GM18499 (cell line): ENCODE results near the gene HERC3.

Source experiments
- ATAC-seq: cut with Tn5 transposase; IDR thresholded peaks from one replicate; pipeline ENCODE4 v1.9.1; 2021; ENCODE audit warnings: moderate number of reproducible peaks; ENCODE audit not compliant: insufficient read depth, unreplicated experiment

The HERC3 gene

GRCh38 chr4:88591787-88592599, at the start of gene HERC3:
Gene HERC3, plus strand, starts transcription at chr4:88592480. Its CDS starts 13,344 bp downstream, at chr4:88605824.
- ATAC-seq: peak; percentile 90

- no peak for ATAC-seq
These were observed 42.5 kb upstream of the HERC3 start for GRCh38 chr4:88549815-88550214.

GRCh38 chr4:88567591-88567990, 24.7 kb upstream of the HERC3 start:
- no peak for ATAC-seq

- ATAC-seq: no peak
These were observed 22.3 kb upstream of the HERC3 start for GRCh38 chr4:88570001-88570400.

- no peak for ATAC-seq
These were observed 18.9 kb upstream of the HERC3 start for GRCh38 chr4:88573276-88573980.

- ATAC-seq: no peak
These were observed 18.3 kb upstream of the HERC3 start for GRCh38 chr4:88573995-88574394.

GRCh38 chr4:88575186-88575585, 17.1 kb upstream of the HERC3 start:
- ATAC-seq: no peak

- no peak for ATAC-seq
These were observed 9.8 kb upstream of the HERC3 start for GRCh38 chr4:88582493-88582892.

GRCh38 chr4:88583631-88584470, 8.4 kb upstream of the HERC3 start:
- ATAC-seq: no peak

- no peak for ATAC-seq
These were observed 7.8 kb upstream of the HERC3 start for GRCh38 chr4:88584471-88584900.

- no peak for ATAC-seq
These were observed 6.4 kb upstream of the HERC3 start for GRCh38 chr4:88585917-88586316.

- ATAC-seq: no peak
These were observed 5.0 kb upstream of the HERC3 start for GRCh38 chr4:88587306-88587705.

GRCh38 chr4:88592600-88593448, 544 bp downstream of the HERC3 start:
- peak; percentile 28 for ATAC-seq

- ATAC-seq: no peak
These were observed 5.8 kb downstream of the HERC3 start for GRCh38 chr4:88597970-88598660.

GRCh38 chr4:88599298-88599697, 7.0 kb downstream of the HERC3 start:
- ATAC-seq: no peak

- ATAC-seq: no peak
These were observed 7.4 kb downstream of the HERC3 start for GRCh38 chr4:88599714-88600113.

GRCh38 chr4:88600176-88600838, 8.0 kb downstream of the HERC3 start:
- no peak for ATAC-seq

- no peak for ATAC-seq
These were observed 12.8 kb downstream of the HERC3 start for GRCh38 chr4:88604978-88605678.
